HCT116 (cell line): Measurements from ENCODE around the gene CFAP97D1. TPM values are rescaled to one million over a fixed set of nuclear protein-coding genes. Genes with fewer than 3 reads are reported as not detected.
A peak's percentile ranks its signal among the peaks of the same experiment; 100 is the strongest.

ENCODE experiments used
- ATAC-seq: fragments of 200-7000 bp; cut with Tn5 transposase; 2 replicates; pipeline ENCODE4 v1.9.1; 2020; ENCODE audit warnings: mild to moderate bottlenecking, moderate library complexity
- BruUV-seq: library from RNA; stranded (reverse); fragments of 400-500 nt; replicated peaks from 2 replicates; lab custom pipeline; 2021; lab: Mats Ljungman, UMichigan
- CTCF ChIA-PET: fragments of 300-600 bp; sonication (Branson Sonifier 250); formaldehyde crosslinking; loops from one replicate; lab custom pipeline; 2021; ENCODE audit warnings: antibody characterized with exemption; lab: Charles Lee
- POLR2A ChIA-PET: fragments of 300-600, 350-600 bp; sonication (Branson Sonifier 250); formaldehyde crosslinking; loops from one replicate; lab custom pipeline; 2021; ENCODE audit warnings: antibody characterized with exemption; lab: Charles Lee
- RAD21 ChIA-PET, 2 experiments: fragments of 300-600 bp; sonication (Branson Sonifier 250); formaldehyde crosslinking; loops; one replicate each; lab custom pipeline; 2023; ENCODE audit warnings: low total read pairs in 2 of 2; ENCODE audit not compliant: uncharacterized antibody in 2 of 2, unreplicated experiment in 2 of 2, low non-redundant PET in 1 of 2; lab: Charles Lee
- DNase-seq: peaks from one replicate; pipeline ENCODE4 v3.0.0-alpha.2; 2010; ENCODE audit warnings: low read depth, low spot score
- H2AFZ ChIP-seq: fragments of 200-600 bp; shearing (Covaris generic), sonication (generic); 2 replicates; pipeline ENCODE4 v1.6.1; 2017; ENCODE audit warnings: low read depth, mixed run types, mixed read lengths, antibody characterized with exemption, low read length; ENCODE audit not compliant: poor library complexity, severe bottlenecking
- H3K27ac ChIP-seq: 2 replicates; pipeline ENCODE4 v1.5.1; 2012; ENCODE audit warnings: low read depth, low read length
- H3K27me3 ChIP-seq: fragments of 200-600 bp; sonication (generic); 2 replicates; pipeline ENCODE4 v1.6.1; 2016; ENCODE audit warnings: mixed run types, low read length, mixed read lengths; ENCODE audit not compliant: insufficient read depth
- H3K36me3 ChIP-seq, 2 experiments: fragments of 200-500 bp in 1 of 2; fragments of 200-600 bp in 1 of 2; sonication (Bioruptor generic) in 1 of 2; sonication (generic) in 1 of 2; 2 replicates each; pipeline versions ENCODE4 v1.5.1 to v1.6.1; 2014 to 2016; ENCODE audit warnings: low read length in 2 of 2, inconsistent platforms in 1 of 2, mixed read lengths in 1 of 2, mixed run types in 1 of 2; ENCODE audit not compliant: insufficient read depth in 2 of 2, control insufficient read depth in 1 of 2
- H3K4me1 ChIP-seq, 2 experiments: fragments of 200-600 bp in 1 of 2; sonication (generic) in 1 of 2; 2 replicates each; pipeline versions ENCODE4 v1.5.1 to v1.6.1; 2012 to 2017; ENCODE audit warnings: low read length in 2 of 2, inconsistent platforms in 1 of 2, mild to moderate bottlenecking in 1 of 2, mixed read lengths in 1 of 2, mixed run types in 1 of 2, moderate library complexity in 1 of 2; ENCODE audit not compliant: insufficient read depth in 2 of 2, control insufficient read depth in 1 of 2
- H3K4me2 ChIP-seq: fragments of 200-600 bp; sonication (generic); 2 replicates; pipeline ENCODE4 v1.6.1; 2017; ENCODE audit warnings: mixed run types, low read length, mixed read lengths
- H3K4me3 ChIP-seq, 2 experiments: fragments of 200-600 bp in 1 of 2; sonication (generic) in 1 of 2; replicated peaks in 1 of 2; 2 replicates each; pipeline ENCODE4 v1.5.1; 2011 to 2016; ENCODE audit warnings: low read length in 2 of 2, control low read depth in 1 of 2, low read depth in 1 of 2, mild to moderate bottlenecking in 1 of 2, mixed read lengths in 1 of 2, mixed run types in 1 of 2
- H3K79me2 ChIP-seq: fragments of 200-600 bp; sonication (generic); 2 replicates; pipeline ENCODE4 v1.6.1; 2017; ENCODE audit warnings: mild to moderate bottlenecking, mixed run types, low read length, moderate library complexity, mixed read lengths; ENCODE audit not compliant: insufficient read depth
- H3K9ac ChIP-seq: fragments of 200-600 bp; sonication (generic); 2 replicates; pipeline ENCODE4 v1.6.1; 2016; ENCODE audit warnings: low read length, mixed read lengths
- H3K9me2 ChIP-seq: fragments of 200-600 bp; sonication (generic), shearing (Covaris generic); 2 replicates; pipeline ENCODE4 v1.6.1; 2017; ENCODE audit warnings: mixed run types, mild to moderate bottlenecking, moderate library complexity; ENCODE audit not compliant: insufficient read depth
- H3K9me3 ChIP-seq, 2 experiments: fragments of 200-500 bp in 1 of 2; fragments of 200-600 bp in 1 of 2; sonication (Bioruptor generic) in 1 of 2; sonication (generic) in 1 of 2; 2 replicates each; pipeline ENCODE4 v1.6.1; 2014 to 2017; ENCODE audit warnings: low read length in 2 of 2, mixed read lengths in 2 of 2, inconsistent platforms in 1 of 2, low read depth in 1 of 2, mild to moderate bottlenecking in 1 of 2, mixed run types in 1 of 2, moderate library complexity in 1 of 2; ENCODE audit not compliant: control insufficient read depth in 1 of 2, insufficient read depth in 1 of 2
- H4K20me1 ChIP-seq: fragments of 200-600 bp; sonication (generic), shearing (Covaris generic); 2 replicates; pipeline ENCODE4 v1.6.1; 2017; ENCODE audit warnings: mixed run types, mild to moderate bottlenecking, moderate library complexity; ENCODE audit not compliant: insufficient read depth
- ATF3 ChIP-seq: IDR thresholded peaks from 2 replicates; pipeline ENCODE4 v1.6.1; 2012
- CEBPB ChIP-seq: IDR thresholded peaks from 2 replicates; pipeline ENCODE4 v1.6.1; 2012; ENCODE audit warnings: low read depth
- EGR1 ChIP-seq: IDR thresholded peaks from 2 replicates; pipeline ENCODE4 v1.6.1; 2012; ENCODE audit warnings: low read depth
- ELF1 ChIP-seq: IDR thresholded peaks from 2 replicates; pipeline ENCODE4 v1.6.1; 2012; ENCODE audit warnings: low read depth, borderline replicate concordance
- EZH2 ChIP-seq: fragments of 200-600 bp; sonication (generic); IDR thresholded peaks from 2 replicates; pipeline ENCODE4 v1.6.1; 2017; ENCODE audit warnings: antibody characterized with exemption, mixed run types
- EZH2phosphoT487 ChIP-seq: fragments of 200-600 bp; IDR thresholded peaks from 2 replicates; pipeline ENCODE4 v1.6.1; 2018; ENCODE audit warnings: antibody characterized with exemption, borderline replicate concordance
- FOSL1 ChIP-seq: IDR thresholded peaks from 2 replicates; pipeline ENCODE4 v1.6.1; 2012; ENCODE audit warnings: low read depth
- JUND ChIP-seq: IDR thresholded peaks from 2 replicates; pipeline ENCODE4 v1.6.1; 2012
- POLR2A ChIP-seq: IDR thresholded peaks from 2 replicates; pipeline ENCODE4 v1.7.0; 2011; ENCODE audit warnings: borderline replicate concordance; ENCODE audit not compliant: insufficient read depth, insufficient read length; ENCODE audit errors: extremely low read depth
- POLR2AphosphoS5 ChIP-seq: IDR thresholded peaks from 2 replicates; pipeline ENCODE4 v1.6.1; 2011; ENCODE audit warnings: mild to moderate bottlenecking, low read depth, low read length, moderate library complexity
- RAD21 ChIP-seq: IDR thresholded peaks from 2 replicates; pipeline ENCODE4 v1.6.1; 2012; ENCODE audit warnings: low read depth, mild to moderate bottlenecking
- SIN3A ChIP-seq: IDR thresholded peaks from 2 replicates; pipeline ENCODE4 v1.6.1; 2012; ENCODE audit warnings: low read depth
- SRF ChIP-seq: IDR thresholded peaks from 2 replicates; pipeline ENCODE4 v1.6.1; 2012; ENCODE audit warnings: low read depth
- TCF7L2 ChIP-seq: IDR thresholded peaks from 2 replicates; pipeline ENCODE4 v1.7.0; 2011; ENCODE audit warnings: borderline replicate concordance, inconsistent platforms; ENCODE audit not compliant: insufficient read depth, insufficient read length; ENCODE audit errors: extremely low read depth
- YY1 ChIP-seq: IDR thresholded peaks from 2 replicates; pipeline ENCODE4 v1.6.1; 2011; ENCODE audit warnings: low read length, low read depth, moderate library complexity, mild to moderate bottlenecking; ENCODE audit not compliant: insufficient replicate concordance; ENCODE audit errors: extremely low read depth
- ZBTB33 ChIP-seq: IDR thresholded peaks from 2 replicates; pipeline ENCODE4 v1.6.1; 2011; ENCODE audit warnings: mild to moderate bottlenecking, low read length, moderate library complexity; ENCODE audit not compliant: insufficient replicate concordance; ENCODE audit errors: extremely low read depth
- ZNF274 ChIP-seq: fragments of 200-500 bp; sonication (Bioruptor generic); IDR thresholded peaks from 2 replicates; pipeline ENCODE4 v1.6.1; 2014; ENCODE audit warnings: mild to moderate bottlenecking, low read depth, low read length, inconsistent platforms
- intact Hi-C: fragments of 100-400 bp; cut with micrococcal nuclease; formaldehyde crosslinking; loops from 2 replicates; pipeline ENCODE4 v1.10.0; 2022
- total RNA-seq: library from RNA; stranded (reverse); gene quantifications from one replicate; pipeline ENCODE4 v1.2.1, GENCODE V29; 2021; ENCODE audit not compliant: unreplicated experiment
- TF ChIP-seq, protein P1 (sequence below): IDR thresholded peaks from 2 replicates; pipeline ENCODE4 v1.6.1; 2012
- TF ChIP-seq, protein P2 (sequence below): IDR thresholded peaks from 2 replicates; pipeline ENCODE4 v1.6.1; 2012; ENCODE audit warnings: low read depth

The CFAP97D1 gene
- total RNA-seq, 1 experiment from 2014 or later: 0.15 TPM

- Histone ChIP-seq H2AFZ (no peak overlapping the region), H3K9ac (no peak overlapping the region), H3K4me1 (peaks cover 17 to 28% of the 10 kb centered on the region in 2 experiments), H3K9me2 (no peaks in the 10 kb centered on the region), H3K4me2 (peak overlapping the region; percentile 98), H3K36me3 (peaks cover 0 to 17% of the 10 kb centered on the region in 2 experiments; a peak in 1 of 4 replicates), H3K4me3 (no peak overlapping the region), H3K79me2 (peaks cover 10% of the 10 kb centered on the region), H3K27ac (no peak overlapping the region), H3K9me3 (no peaks in the 10 kb centered on the region), H4K20me1 (no peaks in the 10 kb centered on the region), H3K27me3 (no peaks in the 10 kb centered on the region)
- no peak for TF ChIP-seq FOSL1
- no peak for TF ChIP-seq EZH2phosphoT487
- no peak for TF ChIP-seq EZH2
- TF ChIP-seq POLR2AphosphoS5: no peak
- TF ChIP-seq, protein P1, sequence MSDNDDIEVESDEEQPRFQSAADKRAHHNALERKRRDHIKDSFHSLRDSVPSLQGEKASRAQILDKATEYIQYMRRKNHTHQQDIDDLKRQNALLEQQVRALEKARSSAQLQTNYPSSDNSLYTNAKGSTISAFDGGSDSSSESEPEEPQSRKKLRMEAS: no peak
- TF ChIP-seq RAD21: no peak
- no peak for TF ChIP-seq ELF1
- TF ChIP-seq EGR1: no peak
- no peak for TF ChIP-seq JUND
- no peak for TF ChIP-seq SRF
- TF ChIP-seq, protein P2, sequence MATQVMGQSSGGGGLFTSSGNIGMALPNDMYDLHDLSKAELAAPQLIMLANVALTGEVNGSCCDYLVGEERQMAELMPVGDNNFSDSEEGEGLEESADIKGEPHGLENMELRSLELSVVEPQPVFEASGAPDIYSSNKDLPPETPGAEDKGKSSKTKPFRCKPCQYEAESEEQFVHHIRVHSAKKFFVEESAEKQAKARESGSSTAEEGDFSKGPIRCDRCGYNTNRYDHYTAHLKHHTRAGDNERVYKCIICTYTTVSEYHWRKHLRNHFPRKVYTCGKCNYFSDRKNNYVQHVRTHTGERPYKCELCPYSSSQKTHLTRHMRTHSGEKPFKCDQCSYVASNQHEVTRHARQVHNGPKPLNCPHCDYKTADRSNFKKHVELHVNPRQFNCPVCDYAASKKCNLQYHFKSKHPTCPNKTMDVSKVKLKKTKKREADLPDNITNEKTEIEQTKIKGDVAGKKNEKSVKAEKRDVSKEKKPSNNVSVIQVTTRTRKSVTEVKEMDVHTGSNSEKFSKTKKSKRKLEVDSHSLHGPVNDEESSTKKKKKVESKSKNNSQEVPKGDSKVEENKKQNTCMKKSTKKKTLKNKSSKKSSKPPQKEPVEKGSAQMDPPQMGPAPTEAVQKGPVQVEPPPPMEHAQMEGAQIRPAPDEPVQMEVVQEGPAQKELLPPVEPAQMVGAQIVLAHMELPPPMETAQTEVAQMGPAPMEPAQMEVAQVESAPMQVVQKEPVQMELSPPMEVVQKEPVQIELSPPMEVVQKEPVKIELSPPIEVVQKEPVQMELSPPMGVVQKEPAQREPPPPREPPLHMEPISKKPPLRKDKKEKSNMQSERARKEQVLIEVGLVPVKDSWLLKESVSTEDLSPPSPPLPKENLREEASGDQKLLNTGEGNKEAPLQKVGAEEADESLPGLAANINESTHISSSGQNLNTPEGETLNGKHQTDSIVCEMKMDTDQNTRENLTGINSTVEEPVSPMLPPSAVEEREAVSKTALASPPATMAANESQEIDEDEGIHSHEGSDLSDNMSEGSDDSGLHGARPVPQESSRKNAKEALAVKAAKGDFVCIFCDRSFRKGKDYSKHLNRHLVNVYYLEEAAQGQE: no peak
- no peak for TF ChIP-seq POLR2A
- no peak for TF ChIP-seq CEBPB
- TF ChIP-seq ZBTB33: no peak
- TF ChIP-seq SIN3A: no peak
- TF ChIP-seq YY1: no peak
- no peak for TF ChIP-seq ZNF274
- TF ChIP-seq TCF7L2: no peak
- no peak for TF ChIP-seq ATF3
- ChIA-PET RAD21 (no interaction called here), POLR2A (no interaction called here), CTCF (no interaction called here)
- ATAC-seq (no peak), DNase-seq (no peak)
- BruUV-seq: TSS peak; percentile 17
- intact Hi-C loops: no loop called here
Measured at GRCh38 chr17:43834106-43834505, 53.9 kb downstream of the CFAP97D1 start.
